ENCODE measurements around the gene CYB561D1.
A peak's percentile ranks its signal among the peaks of the same experiment; 100 is the strongest.

CYB561D1 gene

DNA sequence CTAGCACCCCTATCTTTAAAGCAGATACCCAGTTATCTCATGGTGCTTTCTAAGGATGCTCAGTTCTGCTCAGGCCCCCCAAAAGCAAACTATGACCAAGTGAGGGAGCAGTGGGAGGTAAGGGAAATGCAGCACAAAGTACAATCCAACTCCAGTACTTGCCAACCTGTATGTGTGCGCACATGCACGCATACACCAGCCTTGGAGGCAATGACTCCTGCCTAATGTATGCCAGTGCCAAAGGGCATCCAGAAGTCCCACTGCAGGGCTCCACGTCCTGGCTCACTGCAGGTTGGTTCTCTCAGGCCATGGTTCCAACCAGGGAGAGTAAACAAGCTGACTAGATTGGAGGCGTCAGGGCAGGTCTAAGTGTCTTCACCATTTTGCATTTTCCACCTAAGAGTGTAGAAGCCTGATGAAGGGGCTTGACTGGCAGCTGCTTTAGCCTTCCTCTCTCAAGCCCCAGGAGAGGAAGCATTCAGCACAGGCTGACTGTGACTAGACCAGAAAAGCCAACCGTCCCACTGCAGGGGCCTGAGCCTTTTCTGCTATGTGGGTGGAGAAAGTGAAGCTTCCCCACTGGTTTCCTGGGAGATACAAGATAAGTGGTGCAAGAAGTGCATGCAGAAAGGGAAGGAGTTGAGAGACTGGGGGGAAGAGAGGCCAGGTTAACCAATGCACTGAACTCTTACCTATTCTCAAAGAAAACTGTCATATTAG is 7.9 kb downstream of the CYB561D1 start:
- DNase-seq (ENCODE audit: low read depth), result no peak

DNA sequence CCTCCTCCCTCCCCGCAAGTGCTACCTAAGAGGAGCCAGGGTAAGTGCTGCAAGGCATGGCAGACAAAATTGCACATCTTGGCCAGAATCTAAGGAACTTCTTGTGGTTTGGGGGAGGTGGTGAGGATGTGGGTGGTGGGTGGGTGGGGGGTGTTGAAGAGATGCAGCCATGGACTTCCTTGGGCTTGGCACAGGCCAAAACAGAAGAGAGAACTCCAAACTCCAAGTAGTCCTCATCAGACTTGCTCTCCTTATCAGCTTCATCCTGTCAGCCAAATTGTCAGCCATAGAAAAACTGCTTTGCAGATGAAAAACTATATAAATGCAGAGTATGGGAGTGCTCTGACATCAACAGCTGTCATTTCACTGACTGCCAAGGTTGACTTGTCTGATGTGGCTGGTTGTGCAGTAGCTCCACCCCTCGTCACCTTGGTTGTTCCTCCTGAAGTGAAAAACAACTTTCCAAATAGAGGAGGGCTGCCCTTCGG is 8.5 kb downstream of the CYB561D1 start:
- no peak for DNase-seq (ENCODE audit: low read depth)

DNA sequence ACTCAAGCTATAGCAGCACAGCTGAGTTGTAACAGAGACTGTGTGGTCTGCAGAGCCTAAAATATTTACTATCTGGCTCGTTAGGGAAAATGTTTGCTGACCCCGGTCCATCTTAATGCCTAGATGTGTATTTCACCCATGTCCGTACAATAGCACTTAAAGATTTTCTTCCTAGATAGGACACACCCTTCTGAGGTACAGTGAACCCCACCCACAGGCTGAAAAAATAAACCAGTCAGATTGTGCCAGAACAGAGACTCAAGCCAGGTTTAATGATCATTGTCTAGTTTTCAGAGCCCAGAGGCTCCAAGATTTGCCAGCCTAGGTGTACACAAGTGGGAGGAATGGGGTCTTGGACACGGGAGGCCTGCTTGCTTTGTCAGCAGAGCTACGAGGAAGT is 10.0 kb downstream of the CYB561D1 start:
- no peak for DNase-seq (ENCODE audit: low read depth)

DNA sequence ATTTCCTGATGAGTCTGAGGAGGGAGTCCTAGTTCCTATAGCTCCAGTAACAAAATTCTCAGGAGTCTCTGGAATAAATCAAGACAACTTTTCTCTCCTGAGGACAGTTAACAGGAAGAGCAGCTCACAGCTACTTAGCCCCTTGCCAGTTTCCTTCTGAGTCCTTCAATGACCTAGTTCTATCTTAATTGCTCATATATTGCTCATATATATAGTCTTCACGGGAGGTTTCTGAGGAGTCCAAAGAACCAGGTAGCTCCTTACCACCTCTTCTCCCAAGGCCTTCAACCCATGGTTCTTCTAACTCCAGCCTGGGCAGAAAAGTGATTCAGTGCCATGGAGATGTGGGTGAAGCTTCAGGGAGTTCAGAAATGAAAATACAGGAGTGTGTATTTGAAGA is 11.1 kb downstream of the CYB561D1 start:
- DNase-seq (ENCODE audit: low read depth), result no peak

DNA sequence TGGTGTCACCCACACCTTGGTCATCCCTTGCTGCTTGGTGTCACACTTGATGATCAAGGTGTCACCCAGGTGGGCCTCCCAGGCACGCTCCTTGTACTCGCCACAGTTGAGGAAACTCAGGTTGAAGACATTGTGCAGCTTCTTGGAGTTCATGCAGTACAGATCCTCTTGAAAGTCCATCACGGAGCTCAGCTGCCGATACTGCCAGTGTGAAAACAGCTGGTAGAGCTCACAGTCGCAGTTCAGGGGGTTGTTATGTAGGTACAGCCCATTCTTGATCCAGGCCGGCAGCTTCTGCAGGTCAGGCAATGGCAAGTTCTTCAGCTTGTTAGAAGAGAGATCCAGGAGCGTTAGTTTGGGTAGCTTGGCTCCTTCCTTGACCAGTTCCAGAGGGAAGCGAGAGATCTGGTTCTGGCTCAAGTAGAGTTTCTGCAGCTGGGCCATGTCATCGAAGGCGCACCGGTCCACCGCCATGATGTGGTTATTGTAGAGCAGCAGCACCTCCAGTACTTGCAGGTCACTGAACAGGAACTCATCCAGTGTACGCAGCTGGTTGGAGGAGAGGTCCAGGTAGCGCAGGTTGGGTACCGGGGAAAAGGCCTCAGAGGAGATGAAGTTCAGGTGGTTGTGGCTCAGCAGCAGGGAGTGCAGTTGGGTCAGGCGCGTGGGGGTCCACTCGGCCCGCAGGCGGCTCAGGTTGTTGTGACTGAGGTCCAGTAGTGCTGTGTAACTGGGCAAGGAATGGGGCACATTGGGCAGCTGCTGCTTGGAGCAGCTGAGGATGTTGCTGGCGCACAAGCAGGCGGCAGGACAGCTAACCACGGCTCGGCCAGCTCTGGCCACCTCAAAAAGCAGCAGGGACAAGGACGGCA is 14.3 kb downstream of the CYB561D1 start:
- DNase-seq (ENCODE audit: low read depth), result no peak

DNA sequence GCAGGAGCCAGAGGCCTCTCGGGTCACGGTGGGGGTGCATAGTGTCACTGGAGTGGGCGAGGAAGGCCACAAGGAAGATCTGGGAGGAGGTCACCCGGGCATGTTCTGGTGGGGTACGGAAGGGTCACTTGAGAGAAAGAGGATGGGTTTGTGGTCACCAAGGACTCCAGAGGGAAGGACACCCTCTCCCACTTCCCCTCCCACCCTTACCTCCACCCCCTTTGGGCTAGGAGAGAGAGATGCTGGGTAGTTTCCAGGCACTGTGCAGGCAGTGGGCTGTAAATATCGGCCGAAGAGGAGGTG is 14.9 kb downstream of the CYB561D1 start:
- no peak for DNase-seq (ENCODE audit: low read depth)

DNA sequence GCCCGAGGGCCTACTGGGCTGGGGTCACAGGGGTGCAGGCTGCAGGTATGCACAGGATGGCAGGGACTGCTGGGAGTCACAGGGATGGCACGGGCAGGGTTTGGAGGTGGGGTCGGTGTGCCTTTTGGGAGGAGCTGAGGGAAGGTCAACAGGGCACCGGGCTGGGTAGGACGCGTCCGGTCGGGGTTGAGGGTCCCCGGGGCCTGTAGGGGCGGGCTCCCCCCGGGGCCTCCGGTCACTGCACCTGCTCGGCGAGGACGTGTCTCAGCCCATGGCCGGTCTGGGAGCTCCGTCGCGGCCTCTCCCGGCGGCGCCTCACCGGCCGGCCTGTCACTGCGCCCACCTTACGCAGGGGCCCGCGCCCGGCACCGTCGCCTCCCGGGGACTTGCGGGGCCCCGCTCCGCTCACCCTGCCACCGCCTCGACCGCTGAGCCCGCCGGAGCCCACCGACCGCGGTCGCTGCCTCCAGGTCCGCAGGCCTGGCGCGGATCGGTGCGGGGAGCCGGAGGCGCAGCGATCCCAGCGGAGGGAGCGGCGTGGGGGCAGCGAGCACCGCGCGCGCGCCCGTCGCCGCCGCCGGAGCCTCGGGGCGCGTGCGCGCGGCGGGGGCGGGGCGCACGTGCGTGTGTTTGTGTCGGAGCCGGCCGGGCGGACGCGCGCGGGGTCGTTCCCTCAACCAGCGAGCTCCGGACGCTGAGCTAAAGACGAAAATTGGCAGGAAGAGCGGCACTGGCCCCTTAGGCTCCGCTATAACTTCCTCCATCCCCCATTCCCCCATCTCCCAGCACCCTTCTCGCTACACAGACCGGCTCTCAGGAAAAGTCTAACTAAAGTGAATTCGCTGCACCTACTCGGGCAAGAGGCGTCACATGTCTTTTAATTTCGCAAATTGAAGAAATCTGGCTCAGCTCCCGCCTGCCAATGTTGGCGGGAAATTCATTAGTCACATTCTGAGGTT is 15.6 kb downstream of the CYB561D1 start, which contains the start of gene AMIGO1:
Gene AMIGO1, minus strand, starts transcription at position 552 of the 959 bp plus-strand sequence. CDS start 815 bp downstream, outside the sequence.
- DNase-seq (ENCODE audit: low read depth), result peak; percentile 50

DNA sequence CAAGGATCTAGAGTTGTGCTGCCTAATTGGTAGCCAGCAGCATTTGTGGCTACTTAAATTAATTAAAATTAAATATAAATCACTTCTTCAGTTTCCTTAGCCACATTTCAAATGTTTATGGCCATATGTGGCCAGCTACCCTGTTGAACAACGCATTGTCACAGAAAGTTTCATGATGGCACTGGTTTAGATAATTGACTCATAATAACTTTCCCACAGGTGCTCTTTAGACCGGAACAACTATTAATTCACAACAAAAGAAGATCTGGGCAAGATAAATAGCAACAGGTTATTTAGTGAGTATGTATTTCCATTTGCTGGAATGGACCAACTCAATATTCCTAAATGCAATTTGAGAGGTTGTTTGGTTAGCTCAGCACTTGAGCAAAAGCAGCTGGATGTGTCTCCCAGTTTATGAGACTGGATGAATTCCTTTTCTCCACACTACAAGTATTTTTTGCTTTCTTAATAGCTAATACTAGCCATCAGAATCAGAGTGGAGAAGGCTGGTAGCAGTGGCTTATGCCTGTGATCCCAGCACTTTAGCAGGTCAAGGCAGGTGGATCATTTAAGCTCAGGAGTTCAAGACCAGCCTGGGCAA is 19.3 kb downstream of the CYB561D1 start:
- DNase-seq (ENCODE audit: low read depth), result no peak

DNA sequence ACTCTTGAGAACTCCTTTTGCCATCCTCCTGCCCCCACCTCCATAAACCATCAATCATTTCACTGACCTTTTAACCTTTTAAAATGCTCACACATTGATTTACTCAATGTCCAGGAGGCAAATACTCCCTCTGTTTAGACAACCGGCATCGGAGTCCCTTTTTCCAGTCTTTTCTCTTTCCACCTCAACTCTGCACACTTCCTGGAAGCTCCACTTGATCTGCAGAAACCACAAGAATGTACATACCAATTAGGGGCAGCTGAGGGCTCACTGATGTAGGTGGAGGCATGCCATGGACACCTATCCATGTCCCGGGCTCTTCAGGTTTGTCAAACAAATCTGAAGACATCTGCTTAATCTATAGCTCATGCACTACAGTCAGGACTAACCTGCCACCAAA is 21.0 kb downstream of the CYB561D1 start:
- no peak for DNase-seq (ENCODE audit: low read depth)

DNA sequence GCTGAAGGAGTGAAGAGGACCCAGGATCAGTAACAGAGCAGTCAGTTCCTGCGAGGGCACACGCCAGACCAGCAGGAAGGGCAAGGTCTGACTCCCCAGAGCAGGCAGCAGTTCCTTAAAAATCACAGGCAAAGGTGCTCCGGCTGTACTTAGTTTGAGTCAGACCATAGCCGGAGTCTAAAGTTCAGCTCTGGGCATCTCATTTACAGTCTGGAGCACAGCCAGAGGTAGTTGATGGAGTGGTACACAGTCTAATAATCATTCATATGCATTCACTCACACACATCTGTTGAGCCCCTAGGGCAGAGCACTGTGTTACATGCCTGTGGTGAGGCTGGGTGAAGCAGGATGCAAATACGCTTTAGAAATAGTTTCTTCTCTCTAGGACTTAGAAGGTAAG is 23.0 kb downstream of the CYB561D1 start:
- DNase-seq (ENCODE audit: low read depth), result no peak

DNA sequence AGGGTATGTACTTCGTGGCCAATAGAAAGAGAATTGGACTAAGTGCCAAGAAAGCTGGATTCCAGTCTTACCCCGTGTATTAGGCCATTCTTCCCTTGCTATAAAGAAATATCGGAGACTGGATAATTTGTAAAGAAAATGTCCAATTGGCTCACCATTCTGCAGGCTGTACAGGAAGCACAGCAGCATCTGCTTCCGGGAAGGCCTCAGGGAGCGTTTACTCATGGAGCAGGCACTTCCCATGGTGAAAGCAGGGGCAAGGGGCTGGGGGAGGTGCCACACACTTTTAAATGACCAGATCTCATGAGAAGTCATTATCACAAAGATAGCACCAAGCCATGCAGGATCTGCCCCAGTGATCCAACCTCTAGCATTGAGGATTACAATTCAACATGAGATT is 23.4 kb downstream of the CYB561D1 start:
- no peak for DNase-seq (ENCODE audit: low read depth)

DNA sequence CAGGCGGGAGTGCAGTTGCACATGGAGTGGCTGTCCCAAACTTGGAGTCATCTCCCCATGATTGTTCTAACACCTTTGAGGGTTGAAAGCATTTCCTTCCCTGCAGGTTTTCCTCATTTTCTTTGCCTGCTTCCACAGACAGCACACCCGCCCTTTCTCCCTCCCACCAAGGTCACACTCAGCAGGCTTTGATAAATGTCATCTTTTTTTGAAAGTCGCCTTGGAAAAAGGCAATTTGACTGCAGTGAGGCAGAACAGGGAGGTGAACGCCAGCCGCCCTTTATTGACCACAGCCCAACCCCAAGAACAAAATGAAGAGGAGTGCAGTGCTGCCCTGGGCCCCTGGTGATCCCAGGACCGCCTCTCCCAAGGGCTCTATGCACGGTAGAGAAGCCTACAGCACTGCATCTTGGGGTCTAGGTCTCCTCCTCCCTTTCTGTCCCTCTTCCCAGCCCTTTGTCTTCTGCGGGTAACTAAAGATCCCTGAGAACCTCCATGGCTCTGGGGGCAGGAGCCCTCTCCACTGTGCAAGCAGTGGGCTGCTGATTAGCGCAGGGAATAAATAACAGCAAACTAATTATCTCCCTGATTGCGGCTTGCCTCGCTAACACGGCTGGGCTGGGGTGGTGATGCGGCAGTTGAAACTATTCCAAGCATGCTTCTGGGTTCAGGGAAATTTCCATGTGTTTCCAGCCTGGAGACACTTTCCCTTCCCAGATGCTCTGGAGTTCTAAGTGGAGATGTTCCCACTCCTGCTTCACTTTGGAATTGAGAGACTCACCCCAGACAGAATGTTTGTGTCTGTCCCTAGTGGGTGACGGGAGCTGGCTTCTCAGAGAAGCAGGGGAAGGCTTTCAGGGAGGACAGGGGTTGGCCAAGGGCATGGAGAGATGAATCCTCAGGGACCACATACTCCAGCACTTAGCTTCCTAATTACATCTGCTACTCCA is 27.4 kb downstream of the CYB561D1 start:
- no peak for DNase-seq (ENCODE audit: low read depth)

DNA sequence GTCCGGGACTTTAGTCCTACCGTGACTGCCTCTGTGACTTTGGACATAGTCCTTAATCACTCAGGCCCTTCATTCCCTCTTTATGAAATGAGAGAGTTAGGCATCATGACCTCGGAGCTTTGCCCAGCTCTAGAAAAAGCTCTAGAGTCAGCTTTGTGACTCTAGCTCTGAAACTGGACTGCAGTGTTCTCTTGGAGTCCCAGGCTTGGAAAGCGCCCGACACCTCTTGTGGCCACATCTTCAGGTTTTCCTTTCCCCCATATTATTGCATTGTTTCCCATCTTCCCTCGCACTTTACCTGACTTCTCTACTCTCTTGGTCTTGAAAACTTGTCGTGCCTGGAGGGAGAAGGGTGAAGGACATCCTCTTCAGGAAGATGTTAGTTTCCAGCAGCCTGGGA is 28.1 kb downstream of the CYB561D1 start:
- DNase-seq (ENCODE audit: low read depth), result no peak

DNA sequence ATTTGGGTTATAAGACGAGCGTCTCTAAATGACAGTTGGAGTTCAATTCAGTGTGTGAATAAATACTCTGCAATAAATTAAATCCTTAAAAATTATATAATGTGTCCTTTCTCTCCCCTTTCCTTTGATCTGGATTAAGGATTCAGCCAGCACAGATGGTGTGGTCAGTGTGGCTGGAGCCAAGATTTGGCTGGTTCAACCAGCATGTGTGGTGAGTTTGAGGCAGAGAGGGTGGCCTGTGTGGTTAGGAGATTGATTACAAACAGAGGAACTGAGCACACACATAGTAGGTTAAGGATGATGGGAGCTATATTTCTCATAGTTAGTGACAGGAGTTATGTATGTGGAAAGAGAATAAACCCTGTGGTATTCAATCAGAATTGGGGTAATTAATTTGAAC is 29.8 kb downstream of the CYB561D1 start:
- no peak for DNase-seq (ENCODE audit: low read depth)

DNA sequence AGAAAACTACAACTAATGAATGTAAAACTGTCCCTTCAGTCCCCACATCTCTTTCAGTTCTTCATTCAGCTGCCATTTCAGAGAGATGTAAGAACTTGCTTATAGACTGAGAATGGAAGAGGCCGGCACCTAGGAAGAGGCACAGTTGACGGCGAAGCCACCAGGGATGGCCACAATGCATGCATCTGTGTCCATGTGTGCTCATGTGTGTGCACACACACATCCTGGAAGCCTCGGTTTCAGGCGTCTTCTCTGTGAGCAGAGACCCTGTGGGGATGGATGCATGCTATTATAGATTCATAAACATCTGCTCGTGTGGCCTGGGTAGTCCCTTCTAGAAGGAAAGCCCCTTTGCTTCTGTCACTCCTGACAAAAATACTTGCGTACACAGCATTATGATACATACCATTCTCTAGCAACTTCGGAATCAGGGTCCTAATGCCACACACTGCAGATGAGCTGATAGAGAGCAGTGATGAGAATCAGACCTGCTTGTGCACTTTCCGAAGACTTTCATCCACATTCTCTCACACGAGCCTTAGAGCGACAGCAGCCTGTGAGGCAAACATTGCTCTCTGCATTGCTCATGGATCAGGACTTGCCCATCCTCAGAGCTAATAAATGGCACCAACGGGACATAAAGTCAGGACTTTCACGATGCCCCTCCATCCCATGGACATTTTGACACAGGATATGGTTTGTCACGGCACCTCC is 33.4 kb downstream of the CYB561D1 start:
- no peak for DNase-seq (ENCODE audit: low read depth)

DNA sequence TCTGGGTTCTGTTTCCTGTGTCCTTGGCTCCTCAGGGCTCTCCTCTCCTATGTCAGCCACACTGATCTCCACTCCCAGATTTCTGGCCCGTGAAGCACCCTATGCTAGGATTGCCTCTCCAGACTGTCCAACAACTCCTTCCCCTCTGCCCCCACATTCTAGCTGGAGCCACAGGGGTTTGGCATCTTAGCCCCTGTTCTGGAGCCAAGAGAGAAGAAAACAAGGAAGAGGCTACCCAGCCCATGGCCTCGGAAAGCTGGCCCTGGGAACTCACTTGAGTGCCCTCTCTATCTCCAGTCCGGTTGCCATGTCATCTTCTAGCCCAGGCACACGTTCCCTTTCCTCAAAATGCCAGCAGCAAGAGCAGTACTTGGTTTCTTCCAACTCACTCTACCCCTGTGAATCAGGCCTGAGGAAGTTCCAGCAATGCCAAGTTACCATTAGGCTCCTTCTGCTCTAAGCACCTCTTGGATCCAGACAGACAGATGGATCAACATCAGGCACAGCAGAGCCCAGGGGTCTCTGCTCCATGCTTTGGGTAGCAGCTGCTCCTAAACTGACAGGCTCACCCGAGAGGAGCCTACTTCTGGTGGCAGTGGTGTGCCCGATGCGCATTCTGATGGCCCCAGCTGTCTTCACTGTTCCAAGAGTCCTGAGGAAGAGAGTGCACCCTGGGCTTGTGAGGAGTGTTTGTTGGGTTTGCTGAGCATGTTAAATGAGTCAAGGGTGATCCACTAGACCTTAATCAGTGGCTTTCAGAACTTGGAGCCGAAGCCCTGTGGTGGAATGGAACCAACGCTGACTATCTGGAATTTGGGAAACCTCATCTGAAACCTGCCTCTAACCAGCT is 34.2 kb downstream of the CYB561D1 start:
- no peak for DNase-seq (ENCODE audit: low read depth)

DNA sequence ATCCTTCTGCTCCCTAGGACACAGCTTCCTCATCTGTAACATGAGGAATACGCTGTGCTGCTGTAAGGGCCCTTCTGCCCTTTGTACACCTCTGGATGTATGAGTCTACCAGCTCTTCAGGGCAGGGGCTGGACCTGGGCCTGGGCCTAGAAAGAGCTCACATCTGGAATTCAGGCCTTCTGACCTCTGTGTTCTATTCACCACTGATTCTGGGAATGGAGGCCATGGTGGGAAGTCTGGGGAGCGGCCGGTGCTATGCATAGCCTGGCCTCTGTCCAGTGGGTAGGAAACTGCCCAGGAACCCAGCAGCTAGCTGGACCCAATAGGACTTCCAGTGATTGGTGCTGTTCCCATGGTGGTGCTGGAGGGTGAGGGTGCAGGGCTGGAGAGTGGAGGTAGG is 34.8 kb downstream of the CYB561D1 start:
- no peak for DNase-seq (ENCODE audit: low read depth)

DNA sequence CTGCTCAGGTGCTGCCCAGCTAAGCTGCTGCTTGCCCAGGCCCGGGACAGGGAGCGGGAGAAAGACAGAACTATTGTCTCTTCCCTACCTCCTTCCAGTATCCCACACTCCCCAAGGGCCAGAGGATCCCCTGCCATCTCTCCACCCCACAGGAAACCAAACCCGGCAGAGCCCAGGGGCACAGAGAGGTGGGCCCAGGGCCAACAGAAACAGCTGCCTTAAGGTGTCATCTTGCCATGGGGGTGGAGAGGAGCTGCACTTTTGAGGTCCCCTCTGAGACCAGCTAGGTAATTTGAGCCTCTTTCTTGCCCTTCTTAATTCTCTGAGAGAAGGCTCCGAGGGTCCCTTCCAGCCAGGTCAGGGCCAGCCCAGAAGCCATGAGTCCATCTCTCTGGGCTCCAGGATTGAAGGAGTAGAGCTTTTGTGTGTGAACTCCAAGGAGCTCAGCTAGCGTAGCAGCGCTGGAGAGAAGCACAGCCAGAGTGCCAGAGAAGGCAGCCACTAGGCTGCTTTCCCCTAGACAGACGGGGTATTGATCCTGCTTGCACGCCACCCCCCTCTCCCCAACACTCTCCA is 36.1 kb downstream of the CYB561D1 start:
- no peak for DNase-seq (ENCODE audit: low read depth)

Measured in activated T-cell treated with anti-CD3 and anti-CD28 coated beads for 24 hours (primary cell).